Stimulated activated CD4-positive, alpha-beta T cell treated with anti-CD3 and anti-CD28 coated beads, Interleukin-1b, Interleukin-23, amount 100 ng/mL, for 1 hour (primary cell): ENCODE data around the gene NEMP2.

Source experiments
- DNase-seq, 2 donors: peaks; one replicate each; pipeline ENCODE4 v3.0.0-alpha.2; 2020; ENCODE audit warnings: low read depth in 2 of 2

NEMP2 gene

DNA sequence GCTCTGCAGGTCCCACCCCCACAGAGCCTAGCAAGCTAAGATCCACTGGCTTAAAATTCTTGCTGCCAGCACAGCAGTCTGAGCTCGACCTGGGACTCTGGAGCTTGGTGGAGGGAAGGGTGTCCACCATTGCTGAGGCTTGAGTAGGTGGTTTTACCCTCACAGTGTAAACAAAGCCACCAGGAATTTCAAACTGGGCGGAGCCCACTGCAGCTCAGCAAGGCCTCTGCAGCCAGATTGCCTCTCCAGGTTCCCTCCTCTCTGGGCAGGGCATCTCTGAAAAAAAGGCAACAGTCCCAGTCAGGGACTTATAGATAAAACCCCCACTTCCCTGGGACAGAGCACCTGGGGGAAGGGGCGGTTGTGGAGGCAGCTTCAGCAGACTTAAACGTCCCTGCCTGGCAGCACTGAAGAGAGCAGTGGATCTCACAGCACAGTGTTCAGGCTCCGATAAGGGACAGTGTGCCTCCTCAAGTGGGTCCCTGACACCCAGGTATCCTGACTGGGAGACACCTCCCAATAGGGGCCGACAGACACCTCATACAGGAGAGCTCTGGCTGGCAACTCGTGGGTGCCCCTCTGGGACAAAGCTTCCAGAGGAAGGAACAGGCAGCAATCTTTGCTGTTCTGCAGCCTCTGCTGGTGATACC lies 20.0 kb upstream of the NEMP2 start:
- no peak for DNase-seq

DNA sequence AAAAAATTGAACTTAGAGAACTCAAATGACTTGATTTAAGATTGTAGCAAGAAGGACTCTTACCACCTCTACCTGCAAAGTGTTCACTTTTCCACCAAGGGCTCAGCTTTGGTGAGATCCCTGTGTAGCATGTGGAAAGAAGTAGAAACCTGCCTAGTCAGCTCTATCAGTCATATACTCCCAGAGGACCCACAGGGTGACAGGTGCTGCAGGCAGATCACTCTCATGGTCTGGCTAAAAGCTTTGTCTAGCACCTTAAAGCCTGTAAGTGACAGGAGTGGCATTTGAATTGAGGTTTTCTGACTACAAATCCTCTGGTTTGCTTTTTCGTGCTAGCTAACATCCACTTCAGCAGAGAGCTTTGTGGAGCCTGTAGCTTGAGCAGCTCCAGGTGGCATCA lies 18.7 kb upstream of the NEMP2 start:
- no peak for DNase-seq

DNA sequence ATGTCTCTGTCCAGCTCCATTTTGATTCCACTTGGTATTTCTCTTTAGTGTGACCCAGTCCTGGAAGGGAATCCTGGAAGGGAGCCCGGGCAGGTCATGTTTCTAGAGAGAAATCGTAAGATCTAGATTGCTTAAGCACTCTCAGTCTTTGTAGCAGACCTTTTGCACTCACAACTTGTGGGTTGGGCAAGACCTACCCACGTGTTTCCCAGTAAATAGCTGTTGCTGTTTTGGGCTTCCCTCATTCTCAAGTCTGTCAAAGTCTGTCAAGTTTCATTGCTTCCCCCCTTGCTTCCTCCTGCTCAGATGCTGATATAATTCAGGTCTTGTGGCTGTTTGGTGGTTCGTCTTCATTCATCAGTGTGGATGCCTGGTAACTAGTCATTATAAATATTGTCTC lies 17.4 kb upstream of the NEMP2 start:
- no peak for DNase-seq

DNA sequence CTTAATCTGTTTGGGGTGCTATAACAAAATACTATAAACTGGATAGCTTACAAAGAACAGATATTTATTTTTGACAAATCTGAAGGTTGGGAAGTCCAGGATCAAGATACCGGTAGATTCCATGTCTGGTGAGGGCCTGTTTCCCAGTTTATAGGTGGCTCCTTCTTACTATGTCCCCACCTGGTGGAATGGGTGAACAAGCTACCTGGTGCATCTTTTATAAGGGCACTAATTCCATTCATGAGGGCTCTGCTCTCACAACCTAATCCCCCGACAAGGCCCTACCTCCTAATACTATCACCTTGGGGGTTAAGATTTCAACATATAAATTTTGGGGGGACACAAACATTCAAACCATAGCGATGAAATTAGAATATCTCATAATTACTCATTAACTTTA lies 15.6 kb upstream of the NEMP2 start:
- no peak for DNase-seq

DNA sequence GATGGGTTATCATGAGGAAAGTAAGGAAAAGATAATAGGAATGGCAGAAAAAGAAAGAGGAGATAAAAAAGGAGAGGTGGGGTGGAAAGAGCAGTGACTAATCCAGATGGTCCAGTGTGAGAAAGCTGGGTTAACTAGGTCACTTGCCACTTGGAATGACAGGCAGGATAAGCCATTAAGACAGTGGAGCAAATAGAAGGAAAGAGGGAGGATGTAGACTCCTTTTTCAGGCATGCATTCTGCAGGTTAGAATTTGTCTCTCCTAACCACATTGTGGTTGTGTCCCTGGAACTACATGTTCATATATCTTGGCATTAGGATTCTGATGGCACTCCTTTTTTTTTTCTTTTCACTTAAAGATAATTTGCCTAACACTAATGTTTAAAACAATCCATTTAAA lies 13.4 kb upstream of the NEMP2 start:
- no peak for DNase-seq

DNA sequence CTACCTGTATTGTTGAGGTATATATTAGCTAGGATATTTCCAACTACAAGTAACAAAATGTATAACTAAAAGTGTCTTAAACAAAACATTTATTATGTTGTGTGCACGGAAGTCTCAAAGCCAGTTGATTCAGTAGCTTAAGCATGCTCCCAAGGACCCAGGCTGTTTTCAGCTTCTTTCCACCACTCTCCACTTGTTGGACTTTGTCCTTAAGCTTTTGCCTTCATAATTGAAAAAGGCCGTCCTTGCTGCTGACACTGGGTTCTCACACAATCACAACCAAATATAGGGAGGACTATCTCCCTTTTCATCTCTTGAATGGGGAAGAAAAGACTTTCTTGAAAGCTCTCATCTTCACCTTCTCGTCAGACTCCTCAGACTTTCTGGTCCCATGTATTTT lies 12.2 kb upstream of the NEMP2 start:
- DNase-seq, result no peak

DNA sequence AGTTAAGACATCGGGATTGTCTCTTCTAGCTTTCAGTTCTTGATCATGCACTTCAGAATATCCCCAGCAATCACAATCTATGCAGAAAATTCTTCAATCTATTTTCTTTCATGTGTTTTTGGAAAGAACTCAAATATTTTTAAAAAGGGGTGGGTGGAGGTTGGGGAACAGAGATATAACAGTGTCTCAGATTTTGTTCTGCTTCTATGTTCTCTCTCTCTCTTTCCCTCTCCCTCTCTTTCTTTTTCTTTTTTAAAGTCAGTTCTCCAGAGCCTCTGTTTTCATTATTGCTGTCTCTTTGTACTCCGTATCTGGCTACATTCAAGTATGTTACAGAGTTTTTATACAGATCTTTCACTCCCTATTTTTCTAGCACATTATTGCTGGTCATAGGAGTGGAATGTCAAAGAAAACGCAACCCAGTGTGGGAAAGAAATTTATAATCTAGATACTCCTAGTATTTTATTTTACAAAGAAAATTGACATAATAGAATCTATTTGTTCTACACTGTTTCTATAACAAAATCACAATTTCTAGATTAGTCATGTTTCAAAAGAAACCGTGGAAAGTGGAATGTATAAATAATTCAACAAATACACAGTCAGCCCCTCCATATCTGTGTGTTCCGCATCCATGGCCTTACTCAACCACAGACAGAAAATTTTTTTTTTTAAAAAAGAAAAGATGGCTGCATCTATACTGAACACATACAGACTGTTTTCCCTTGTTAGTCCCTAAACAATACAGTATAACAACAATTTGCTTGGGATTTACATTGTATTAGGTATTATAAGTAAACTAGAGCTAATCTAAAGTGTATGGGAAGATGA lies 11.2 kb upstream of the NEMP2 start:
- no peak for DNase-seq

DNA sequence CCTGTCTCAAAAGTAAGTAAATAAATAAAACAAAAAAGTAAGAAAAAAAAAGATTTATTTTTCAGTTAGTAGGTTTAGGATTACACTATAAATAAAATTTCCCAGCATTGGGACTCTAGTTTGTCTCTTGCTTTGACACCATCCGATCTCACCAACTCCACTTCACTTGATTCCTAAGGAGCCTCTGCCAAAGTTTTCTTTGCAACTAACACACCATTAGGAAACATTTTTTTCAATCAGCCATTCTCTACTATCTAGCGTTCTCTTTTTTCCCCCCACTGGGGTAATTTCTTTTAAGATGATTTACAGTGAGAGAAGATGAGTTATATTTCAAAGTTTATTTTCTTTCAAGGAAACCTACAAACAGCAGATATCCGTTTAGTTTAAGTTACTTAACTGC lies 10.6 kb upstream of the NEMP2 start:
- no peak for DNase-seq

DNA sequence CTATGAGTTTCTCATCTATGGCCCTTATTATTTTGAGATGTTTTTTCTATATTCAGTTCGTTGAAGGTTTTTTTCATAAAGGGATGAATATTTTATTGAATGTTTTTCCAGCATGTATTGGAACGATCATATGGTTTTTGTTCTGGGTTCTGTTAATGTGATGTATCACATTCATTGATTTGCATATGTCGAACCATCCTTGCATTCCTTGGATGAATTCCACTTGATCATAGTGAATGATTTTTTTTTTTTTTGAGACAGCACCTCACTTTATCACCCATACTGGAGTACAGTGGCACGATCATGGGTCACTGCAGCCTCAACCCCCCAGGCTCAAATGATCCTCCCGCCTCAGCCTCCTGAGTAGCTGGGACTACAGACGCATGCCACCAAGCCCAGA lies 5.5 kb upstream of the NEMP2 start:
- DNase-seq, result no peak

DNA sequence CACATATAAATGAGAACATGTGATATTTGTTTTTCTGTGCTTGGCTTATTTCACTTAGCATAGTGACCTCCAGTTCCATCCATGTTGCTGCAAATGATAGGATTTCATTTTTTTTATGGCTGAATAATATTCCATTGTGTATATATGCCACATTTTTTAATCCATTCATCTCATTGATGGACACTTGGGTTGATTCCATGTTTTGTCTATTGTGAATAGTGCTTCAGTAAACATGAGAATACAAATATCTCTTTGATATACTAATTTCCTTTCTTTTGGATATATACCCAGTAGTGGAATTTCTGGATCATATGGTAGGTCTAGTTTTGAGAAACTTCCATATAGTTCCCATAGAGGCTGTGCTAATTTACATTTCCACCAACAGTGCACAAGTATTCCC lies 3.7 kb upstream of the NEMP2 start:
- DNase-seq, result no peak

DNA sequence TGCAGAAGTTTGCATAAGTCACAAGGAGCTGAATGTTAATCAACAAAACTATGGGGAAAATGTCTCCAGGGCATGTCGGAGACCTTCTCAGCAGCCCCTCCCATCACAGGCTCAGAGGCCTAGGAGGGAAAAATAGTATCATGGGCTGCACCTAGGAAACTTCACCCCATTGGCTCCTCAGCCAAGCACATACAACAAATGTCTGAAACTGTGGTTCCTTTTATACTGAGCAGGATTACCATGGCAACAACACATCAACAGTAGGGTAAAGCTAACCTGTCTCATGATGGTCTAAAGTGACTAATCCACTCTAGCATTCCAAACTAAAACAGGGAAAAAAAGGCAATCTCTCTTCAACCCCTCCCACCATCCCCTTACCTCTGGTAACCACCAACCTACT lies 3.2 kb upstream of the NEMP2 start:
- DNase-seq, result no peak

DNA sequence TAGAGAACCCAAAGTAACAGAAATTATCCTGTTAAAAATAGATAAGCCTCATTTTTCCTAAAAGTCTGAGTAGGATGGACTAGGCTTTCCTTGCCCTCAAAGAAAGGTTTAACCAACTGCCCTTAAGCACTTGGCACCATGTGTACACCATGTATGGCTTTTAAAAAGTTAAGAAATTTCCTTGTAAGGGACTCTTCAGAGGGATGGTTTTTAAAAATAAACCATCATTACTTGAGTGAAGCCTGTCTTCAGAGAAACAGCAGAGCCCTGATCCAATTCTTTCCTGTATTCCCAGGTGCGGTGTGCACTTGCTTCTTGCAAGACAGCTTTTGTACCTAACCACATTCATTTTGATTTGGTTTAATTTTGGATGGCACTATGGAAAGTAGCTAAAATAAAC lies 1.1 kb upstream of the NEMP2 start:
- no peak for DNase-seq

DNA sequence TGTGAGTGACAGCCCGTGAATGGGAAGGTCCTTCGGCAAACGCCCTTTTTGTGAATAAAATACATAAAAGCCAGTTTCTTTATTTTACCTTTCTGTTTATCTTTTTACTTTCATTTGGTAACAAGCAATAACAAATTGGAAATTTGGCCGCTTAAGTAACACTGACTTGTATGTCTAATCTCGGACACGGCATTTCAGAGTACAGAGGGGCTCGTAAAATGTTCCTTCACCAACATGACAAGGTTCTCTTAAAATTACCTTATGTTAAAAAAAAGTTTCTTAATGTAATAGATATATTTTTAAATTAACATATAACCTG lies 558 bp upstream of the NEMP2 start:
- DNase-seq, result no peak

DNA sequence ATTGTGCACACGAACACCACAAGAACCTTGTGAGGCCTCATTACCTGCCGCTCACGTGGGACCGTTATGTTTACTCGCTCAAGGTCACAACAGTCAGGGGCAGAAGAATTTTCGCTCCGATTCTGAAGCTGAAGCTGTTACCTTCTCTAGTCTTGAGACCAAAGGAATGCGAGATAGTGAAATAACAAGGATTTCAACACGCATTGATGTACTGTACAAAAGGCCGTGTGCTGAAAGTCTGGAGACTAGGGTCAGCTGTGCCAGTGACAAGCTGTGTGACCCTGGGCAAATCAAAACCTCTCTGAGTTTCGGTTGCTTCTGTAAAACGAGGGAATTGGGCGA lies 583 bp downstream of the NEMP2 start:
- DNase-seq, result no peak

DNA sequence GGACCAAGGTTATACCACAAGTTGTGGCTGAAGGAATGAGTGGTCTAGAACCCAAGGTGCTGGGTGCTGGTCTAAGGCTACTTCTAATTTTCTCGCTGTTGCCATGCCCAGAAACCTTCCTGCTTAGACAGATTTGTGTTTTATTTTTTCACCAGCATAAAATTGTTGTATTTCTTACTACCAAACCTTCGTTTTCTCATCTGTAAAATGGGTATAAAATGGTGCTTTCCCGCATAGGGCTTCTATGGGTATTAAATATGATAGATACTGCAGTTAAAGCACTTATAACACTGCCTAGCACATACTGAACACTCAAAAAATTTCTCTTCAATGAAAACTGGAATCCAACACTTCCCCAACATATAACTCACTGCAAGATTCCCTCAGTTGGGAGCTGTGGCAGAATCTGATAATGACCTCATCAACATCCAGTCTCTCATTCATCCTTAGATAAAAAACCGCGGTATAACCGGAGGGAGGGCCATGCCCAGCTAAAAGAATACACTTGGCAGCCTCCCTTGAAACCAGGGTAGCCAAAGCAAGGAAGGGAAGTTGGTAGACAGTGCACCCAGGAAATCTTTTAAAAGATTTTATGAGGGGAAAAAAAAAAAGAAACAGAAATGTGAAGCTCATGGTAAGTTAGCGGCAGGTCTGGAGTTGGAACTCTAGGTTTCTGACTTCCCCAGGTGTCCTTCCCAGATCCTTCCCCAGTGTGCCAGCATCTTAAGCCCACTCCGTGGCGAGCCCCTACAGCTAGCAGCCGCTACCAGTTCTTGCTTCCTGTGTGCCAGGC lies 1.2 kb downstream of the NEMP2 start:
- no peak for DNase-seq

DNA sequence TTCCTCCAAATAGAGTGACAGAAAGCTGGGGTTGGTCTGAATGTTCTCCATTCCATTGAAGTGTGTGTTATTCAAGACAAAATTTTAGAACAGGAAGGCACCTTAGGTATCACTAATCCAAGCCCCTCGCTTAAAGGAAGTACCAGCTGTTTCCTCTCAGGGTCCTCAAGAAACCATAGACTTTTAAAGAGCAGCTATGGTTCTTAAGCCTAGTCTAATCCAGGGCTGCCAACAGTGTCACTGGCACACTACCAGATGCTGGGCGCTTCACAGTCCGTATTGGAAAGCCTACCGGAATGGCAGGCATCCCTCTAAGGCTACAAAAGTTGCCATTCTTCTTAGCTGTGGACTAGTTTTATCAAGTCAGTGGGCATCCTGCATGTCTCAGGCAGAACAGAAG lies 1.9 kb downstream of the NEMP2 start:
- DNase-seq, result no peak

DNA sequence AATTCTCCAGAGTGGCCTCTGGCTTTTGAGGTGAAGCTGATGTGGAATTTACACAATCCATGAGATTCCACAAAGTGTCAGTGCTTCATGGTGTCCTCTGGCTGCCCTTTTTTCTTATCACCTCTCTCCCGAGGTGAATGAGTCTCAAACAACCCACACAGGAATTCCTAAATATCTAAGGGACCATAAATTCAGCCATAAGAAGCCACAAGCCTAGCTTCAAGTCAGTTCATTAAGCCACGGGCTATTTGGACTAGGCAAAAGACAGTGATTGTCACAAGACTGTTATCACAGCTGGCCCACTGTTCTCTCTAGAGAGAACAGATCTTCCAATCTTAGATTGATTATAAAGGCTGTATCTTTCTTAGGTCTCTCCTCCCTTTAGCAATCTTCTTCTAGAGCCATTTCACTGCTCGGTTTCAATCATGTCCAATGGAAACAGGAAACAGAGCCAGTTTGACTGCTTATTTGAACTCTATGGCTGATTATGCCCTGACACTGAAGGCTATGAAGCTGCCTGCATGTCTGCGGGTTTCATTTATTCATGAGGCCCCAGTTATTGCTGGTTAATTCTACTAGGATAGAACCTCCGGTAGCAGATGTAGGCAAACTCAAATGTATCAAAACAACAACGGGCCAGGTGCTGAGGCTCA lies 4.1 kb downstream of the NEMP2 start:
- DNase-seq, result no peak

DNA sequence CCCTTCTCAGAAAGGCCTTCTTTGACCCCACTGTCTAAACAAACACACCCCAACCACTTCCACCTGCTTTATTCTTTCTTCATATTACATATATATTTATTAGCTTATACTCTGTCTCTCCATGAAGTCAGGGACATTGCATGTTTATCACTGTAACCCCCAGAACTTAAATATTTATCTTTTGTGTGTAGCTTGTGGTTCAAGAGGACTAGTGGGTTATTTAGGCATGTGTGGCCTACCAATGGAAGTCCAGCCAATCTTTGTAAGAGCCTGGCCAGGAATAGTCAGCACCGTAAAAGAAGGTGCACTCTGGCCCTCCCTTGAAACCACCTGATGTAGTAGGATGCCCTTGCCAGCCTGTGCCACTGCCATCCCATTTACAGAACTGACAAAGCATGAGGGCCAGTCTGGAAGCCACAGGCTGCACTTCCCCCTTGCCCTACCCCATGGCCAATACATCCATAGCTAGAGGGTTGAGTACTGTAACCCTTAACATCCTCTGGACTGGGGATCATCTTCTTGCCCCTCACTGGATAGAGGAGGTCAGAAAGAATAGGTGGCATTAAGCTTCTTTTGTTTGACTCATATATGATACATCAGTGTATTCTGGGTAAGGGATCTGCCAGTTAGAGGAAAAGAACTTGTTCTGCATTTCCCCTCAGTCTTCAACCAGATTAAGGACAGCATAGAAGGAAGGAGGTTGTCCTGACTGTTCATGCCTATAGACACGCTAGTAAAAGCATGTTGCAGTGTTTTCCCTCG lies 4.9 kb downstream of the NEMP2 start:
- DNase-seq, result no peak

DNA sequence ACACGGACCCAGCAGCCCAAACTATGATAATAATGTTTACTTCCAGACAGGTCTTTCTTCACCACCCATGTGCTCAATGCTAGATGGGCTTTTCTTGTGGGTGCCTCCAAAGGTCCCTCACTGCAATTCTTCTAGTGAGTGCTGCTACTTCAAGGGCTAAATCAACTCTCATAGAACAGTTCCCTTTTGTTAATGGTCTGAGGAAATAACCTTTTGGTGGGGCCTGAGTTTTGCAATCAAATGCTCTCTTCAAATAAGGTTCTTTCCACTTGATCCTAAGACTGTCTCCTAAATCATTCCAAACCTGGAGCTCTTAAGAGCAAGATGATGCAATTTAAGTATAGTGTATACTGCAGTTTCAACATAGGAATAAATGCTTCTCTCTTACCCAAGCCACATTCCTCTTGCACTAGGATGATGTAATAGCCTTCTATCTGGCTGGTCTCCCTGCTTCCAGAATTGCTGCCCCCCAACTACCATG lies 6.0 kb downstream of the NEMP2 start:
- DNase-seq, result no peak

DNA sequence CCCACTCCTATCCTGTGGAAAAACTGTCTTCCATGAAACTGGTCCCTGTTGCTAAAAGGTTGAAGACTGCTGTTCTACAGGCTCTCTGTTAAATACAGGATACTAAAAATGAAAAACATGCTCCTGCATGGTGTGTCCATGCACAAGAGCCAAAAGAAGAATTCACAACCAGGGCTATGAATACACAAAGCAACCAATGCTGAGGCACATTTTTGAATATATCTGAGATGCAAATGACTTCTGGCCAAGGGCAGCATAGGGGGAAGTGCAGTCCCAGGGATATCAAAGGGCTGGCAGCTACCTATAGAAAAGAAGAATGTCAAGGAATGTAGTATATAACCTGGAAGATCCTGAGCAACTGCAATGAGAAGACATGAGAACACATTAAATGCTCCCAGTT lies 6.6 kb downstream of the NEMP2 start:
- DNase-seq, result no peak

DNA sequence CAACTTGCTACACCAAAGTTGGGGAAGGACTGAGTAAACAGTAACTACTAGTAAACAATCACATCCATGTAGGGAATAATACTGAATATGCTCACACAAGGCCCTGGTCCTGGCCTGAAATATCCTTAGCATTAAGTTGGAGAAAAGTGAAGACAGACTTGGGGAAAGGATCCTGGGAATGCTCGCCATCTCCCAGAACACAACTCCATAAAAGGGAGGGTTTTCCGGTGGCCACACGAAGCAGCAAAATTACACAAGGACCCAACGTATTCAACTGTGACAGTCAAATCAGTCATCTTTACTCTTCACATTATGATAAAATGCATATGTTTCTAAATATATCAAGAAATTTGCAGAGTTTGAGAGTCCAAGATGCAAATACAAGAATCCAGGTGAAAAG lies 7.3 kb downstream of the NEMP2 start:
- no peak for DNase-seq
